GM12892 (cell line): ENCODE data around the gene CD52.

Experiments used
- DNase-seq: peaks from one replicate; pipeline ENCODE4 v3.0.0; 2011; ENCODE audit not compliant: insufficient read length
- FAIRE-seq: peaks from 2 replicates; lab custom pipeline; 2011; peaks lifted over from hg19 to GRCh38; lab: Jason Lieb, UNC
- POLR2A ChIP-seq: IDR thresholded peaks from 2 replicates; pipeline ENCODE4 v1.6.1; 2011; ENCODE audit warnings: low read depth, low read length, control low read depth
- POLR2AphosphoS5 ChIP-seq: IDR thresholded peaks from 2 replicates; pipeline ENCODE4 v1.6.1; 2011; ENCODE audit warnings: low read depth, low read length, control low read depth
- TAF1 ChIP-seq: IDR thresholded peaks from 2 replicates; pipeline ENCODE4 v1.6.1; 2011; ENCODE audit warnings: low read depth, mild to moderate bottlenecking, control low read depth, low read length, borderline replicate concordance

CD52 gene

DNA sequence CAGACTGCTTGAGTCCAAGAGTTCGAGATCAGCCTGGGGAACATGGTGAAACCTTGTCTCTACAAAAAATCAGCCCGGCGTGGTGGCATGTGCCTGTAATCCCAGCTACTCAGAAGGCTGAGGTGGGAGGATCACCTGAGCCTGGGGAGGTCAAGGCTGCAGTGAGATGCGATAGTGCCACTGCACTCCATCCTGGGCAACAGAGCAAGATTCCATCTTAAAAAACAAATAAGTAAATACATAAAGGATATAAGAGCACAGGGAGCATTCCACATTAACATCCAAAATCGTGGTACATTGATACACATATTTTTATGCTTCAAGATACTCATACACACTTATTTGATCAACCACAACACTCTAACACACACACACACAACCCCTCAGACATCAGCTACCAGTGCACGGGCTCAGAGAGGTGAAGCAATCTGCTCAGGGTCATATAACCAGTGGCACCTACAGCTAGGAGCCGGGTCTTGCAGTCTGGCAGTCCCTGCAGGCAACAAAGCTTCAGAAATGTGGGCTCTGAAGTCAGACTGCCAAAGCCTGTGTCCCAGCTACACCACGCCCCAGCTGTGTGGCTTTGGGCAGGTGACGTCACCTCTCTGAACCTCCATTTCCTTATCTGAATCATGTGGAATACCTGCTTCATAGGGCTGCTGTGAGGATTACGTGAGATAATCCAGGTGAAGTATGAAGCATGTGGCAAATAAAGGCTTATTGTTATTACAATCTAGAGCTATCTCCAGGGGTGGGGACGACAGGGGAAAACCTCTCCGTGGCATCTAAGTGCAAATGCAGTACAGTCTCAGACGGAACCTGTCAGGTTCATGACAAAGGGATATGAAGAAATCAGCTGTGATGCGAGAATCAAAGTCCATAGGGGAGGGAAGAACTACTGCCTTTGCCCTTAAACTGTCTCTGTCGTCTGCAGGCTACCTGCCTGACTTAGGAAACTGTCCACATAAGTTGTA lies 40.9 kb downstream of the CD52 start:
- FAIRE-seq (no peak), DNase-seq (no peak)
- TF ChIP-seq TAF1: no peak
- TF ChIP-seq POLR2A: no peak
- no peak for TF ChIP-seq POLR2AphosphoS5

- no peak for FAIRE-seq
- no peak for DNase-seq
- no peak for TF ChIP-seq POLR2AphosphoS5
These were observed 42.4 kb downstream of the CD52 start for GRCh38 chr1:26359981-26360806.

DNA sequence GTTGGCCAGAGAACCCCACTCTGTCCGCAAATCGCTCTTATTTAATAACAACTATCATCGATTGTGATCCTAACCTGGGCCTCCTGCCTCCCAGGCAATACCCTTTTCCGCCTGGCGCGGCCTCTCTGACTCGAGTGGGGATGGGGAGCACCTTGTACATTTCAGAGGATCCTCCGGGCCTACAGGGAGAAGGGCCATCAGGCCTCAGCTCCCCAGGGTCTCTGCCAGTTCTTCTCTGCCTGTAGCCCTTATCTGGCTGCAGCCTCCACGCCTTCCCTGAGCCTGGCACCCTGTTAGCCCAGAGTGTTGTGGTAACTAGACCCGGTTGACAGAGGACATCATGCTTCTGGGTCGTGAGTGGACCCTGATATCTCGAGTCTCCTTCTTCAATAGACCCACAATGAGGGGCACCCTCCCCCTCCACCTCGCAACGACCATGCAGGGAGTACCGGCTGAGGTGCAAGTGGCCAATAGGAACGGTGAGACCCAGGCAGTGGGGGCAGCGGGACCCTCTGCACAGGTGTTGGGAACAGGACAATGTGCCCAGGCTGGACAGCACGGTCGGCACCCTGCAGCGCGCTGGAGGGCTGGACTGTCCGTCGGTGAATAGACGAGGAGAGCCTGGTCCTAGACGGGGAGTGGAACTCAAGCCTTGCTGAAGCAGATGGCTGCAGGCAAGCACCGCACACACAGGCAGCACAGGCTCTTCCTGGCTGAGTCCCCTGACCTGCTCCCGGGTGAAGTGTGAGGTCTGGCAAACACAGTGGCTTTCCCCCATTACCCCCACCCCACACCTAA lies 43.2 kb downstream of the CD52 start:
- no peak for TF ChIP-seq POLR2A
- no peak for TF ChIP-seq TAF1
- TF ChIP-seq POLR2AphosphoS5: no peak
- FAIRE-seq (no peak), DNase-seq (no peak)

DNA sequence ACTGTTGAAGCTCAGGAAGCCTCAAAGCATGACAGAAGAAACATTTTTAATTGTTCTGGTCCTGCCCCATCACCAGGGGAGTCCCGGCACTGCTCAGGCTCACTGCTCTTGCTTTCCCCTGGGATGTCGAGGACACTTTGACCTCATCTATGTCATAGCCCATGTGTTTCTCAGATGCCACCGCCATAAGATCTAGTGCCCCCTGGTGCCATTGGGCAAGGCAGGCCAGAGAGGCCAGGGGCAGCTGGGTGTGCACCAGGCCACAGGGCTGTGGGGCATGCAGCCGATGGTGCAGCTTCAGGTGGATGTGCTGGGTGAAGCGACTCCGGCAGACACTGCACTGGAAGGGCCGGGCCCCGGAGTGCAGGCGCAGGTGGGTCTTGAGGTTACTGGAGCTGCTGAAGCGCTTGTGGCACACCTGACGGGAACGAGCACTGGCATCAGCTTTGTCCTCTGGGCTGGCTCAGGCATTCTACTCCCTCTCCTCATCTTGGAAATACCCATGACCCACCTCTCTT lies 43.9 kb downstream of the CD52 start:
- FAIRE-seq: no peak
- TF ChIP-seq TAF1 (no peak), POLR2A (no peak), POLR2AphosphoS5 (no peak)

GRCh38 chr1:26362331-26362730 lies 44.6 kb downstream of the CD52 start:
- TF ChIP-seq POLR2A (no peak), TAF1 (no peak), POLR2AphosphoS5 (no peak)

More for the DNA sequence above, 43.9 kb downstream of the CD52 start:
- DNase-seq: no peak

DNA sequence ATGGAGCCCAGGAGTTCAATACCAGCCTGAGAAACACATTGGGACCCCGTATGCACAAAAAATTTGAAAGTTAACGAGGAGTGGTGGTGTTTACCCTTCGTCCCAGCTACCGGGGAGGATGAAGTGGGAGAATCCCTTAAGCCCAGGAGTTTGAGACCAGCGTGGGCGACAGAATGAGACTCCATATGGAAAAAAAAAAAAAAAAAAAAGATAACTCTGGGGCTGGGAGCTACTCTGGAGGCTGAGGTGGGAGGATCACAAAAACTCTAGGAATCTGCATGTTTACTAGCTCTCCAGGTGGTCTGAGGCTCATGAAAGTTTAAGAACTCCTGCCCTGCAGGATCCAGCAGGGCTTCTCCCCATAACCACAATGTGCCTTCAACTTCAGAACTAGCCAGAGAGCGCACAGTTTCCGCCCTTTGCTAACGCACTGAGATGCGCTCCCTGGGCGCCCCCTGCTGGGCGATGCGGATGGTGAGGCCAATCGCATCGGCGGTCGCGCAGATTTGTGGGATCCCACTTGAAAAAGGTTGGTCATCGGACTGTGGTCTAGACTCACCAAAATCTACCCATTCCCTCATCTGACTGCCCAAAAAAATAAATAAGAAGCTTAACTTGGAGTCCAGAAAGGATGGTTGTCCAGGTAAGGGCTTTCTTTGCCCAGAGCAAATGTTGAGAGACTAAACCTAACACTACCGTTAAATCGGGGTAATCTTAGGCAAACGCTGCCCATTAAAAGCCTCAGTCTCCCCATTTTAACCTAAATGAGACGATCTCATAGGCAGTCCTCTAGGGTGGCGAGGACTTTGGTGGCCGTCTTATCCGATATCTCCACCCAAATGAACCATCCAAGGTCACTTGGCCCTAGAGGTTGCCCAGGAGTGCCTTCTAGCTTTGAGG lies 46.0 kb downstream of the CD52 start:
- TF ChIP-seq POLR2A (no peak), TAF1 (no peak), POLR2AphosphoS5 (no peak)
- DNase-seq (peak; percentile 79), FAIRE-seq (peak; percentile 92)

More at GRCh38 chr1:26362331-26362730, 44.6 kb downstream of the CD52 start:
- DNase-seq (no peak), FAIRE-seq (no peak)

GRCh38 chr1:26364956-26365355 lies 47.2 kb downstream of the CD52 start:
- TF ChIP-seq TAF1: no peak
- TF ChIP-seq POLR2A: no peak
- TF ChIP-seq POLR2AphosphoS5: no peak
- no peak for DNase-seq
- FAIRE-seq: no peak

DNA sequence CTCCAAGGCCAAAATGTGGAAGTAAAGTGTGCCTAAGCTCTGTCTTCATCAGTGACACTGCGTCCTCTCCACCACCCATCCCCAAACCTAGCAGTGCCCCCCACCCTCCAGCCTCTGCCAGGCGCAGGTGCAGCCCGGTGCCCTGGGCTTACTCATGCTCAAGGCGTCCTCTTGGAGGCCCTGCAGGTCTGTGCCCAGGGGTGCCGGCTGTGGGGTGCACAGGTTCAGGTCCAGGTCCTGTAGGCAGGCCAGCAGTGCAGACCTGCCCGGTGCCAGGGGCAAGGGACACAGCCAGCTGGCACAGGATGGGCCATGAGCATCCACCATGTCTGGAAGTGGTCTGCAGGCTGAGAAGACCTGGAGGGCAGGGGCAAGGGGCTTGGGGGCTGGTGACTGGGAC lies 49.7 kb downstream of the CD52 start:
- TF ChIP-seq POLR2A (no peak), POLR2AphosphoS5 (no peak), TAF1 (no peak)
- no peak for DNase-seq
- FAIRE-seq: no peak

DNA sequence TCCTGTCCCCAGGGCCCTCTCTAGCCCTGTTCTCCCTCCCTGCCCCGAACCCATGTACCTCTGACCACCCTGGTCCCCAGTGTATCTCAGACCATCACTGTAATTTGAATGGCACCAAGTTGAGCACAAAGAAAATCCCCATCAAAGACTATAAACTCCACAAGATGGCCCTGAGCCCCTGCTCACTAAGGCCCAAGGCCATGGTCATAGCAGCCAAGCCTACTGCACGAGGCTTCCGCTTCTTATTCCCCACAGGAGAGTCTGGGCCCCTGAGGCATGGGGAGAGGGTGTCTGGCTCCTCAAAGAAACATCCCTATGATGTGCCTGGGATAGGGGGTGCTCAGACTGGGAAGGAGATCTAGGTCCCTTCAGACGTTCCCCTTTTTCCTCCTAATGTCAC lies 50.2 kb downstream of the CD52 start:
- no peak for DNase-seq
- FAIRE-seq: no peak
- no peak for TF ChIP-seq POLR2A
- TF ChIP-seq TAF1: no peak
- no peak for TF ChIP-seq POLR2AphosphoS5

DNA sequence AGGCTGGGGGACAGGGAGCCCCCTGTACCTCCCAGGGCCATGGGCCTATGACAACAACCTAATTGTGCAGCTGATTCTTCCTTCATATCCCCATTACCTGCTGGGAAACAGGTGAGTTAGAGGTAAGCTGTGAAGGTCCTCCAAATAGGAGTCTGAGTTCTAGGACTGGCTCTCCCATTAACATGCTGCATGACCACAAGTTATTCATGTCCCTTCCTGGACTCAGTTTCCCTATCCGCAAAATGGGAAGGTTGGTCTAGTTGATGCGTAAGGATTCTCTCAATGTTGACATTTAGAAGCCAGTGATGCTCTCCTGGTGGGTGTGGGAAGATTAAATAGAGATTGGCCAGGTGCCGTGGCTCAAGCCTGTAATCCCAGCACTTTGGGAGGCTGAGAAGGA lies 50.7 kb downstream of the CD52 start:
- no peak for FAIRE-seq
- DNase-seq: no peak

More for the DNA sequence above, 50.7 kb downstream of the CD52 start:
- no peak for TF ChIP-seq POLR2A
- TF ChIP-seq TAF1: no peak
- no peak for TF ChIP-seq POLR2AphosphoS5
